ENCODE results near the gene CDH13. TPM values are rescaled to one million over a fixed set of nuclear protein-coding genes. Genes with fewer than 3 reads are reported as not detected.

CDH13 gene
- total RNA-seq, 2 donors from 2014 or later: not detected

GRCh38 chr16:83589576-83589975, 962.8 kb downstream of the CDH13 start:
- Mint-ChIP-seq H3K4me1 (ENCODE audit: low read depth) (no peaks in the 10 kb centered on the region), H3K36me3 (ENCODE audit: insufficient read depth in 2 of 2) (no peaks in the 10 kb centered on the region), H3K4me3 (no peak overlapping the region), H3K27ac (no peak overlapping the region), H3K27me3 (ENCODE audit: low read depth) (no peaks in the 10 kb centered on the region), H3K9me3 (peaks cover 0 to 2% of the 10 kb centered on the region in 2 donors)
- no peak for DNase-seq
- no peak for ATAC-seq (replicated peaks in 1 of 2)

GRCh38 chr16:83592778-83593177, 966.0 kb downstream of the CDH13 start:
- Mint-ChIP-seq H3K27me3 (ENCODE audit: low read depth) (no peaks in the 10 kb centered on the region), H3K4me1 (ENCODE audit: low read depth) (no peaks in the 10 kb centered on the region), H3K27ac (no peak overlapping the region), H3K4me3 (no peak overlapping the region), H3K9me3 (peaks cover 0 to 2% of the 10 kb centered on the region in 2 donors), H3K36me3 (ENCODE audit: insufficient read depth in 2 of 2) (no peaks in the 10 kb centered on the region)
- ATAC-seq (replicated peaks in 1 of 2) (no peak), DNase-seq (no peak)

- H3K27me3 Mint-ChIP-seq (ENCODE audit: low read depth): no peaks in the 10 kb centered on the region
- ATAC-seq (replicated peaks in 1 of 2): no peak
- no peak overlapping the region for H3K4me3 Mint-ChIP-seq
- no peaks in the 10 kb centered on the region for H3K36me3 Mint-ChIP-seq (ENCODE audit: insufficient read depth in 2 of 2)
- H3K4me1 Mint-ChIP-seq (ENCODE audit: low read depth): no peaks in the 10 kb centered on the region
- no peak overlapping the region for H3K27ac Mint-ChIP-seq
- H3K9me3 Mint-ChIP-seq: no peaks in the 10 kb centered on the region
- DNase-seq: no peak
Observed at GRCh38 chr16:83599789-83600462, 973.2 kb downstream of the CDH13 start.

- ATAC-seq (replicated peaks in 1 of 2): no peak
- Mint-ChIP-seq H3K36me3 (ENCODE audit: insufficient read depth in 2 of 2) (no peaks in the 10 kb centered on the region), H3K27ac (no peak overlapping the region), H3K27me3 (ENCODE audit: low read depth) (no peaks in the 10 kb centered on the region), H3K4me1 (ENCODE audit: low read depth) (no peaks in the 10 kb centered on the region), H3K9me3 (no peaks in the 10 kb centered on the region), H3K4me3 (no peak overlapping the region)
- no peak for DNase-seq
Observed at GRCh38 chr16:83602761-83603722, 976.3 kb downstream of the CDH13 start.

GRCh38 chr16:83603723-83604570, 977.2 kb downstream of the CDH13 start:
- no peak for ATAC-seq (replicated peaks in 1 of 2)
- no peaks in the 10 kb centered on the region for H3K27me3 Mint-ChIP-seq (ENCODE audit: low read depth)
- no peaks in the 10 kb centered on the region for H3K36me3 Mint-ChIP-seq (ENCODE audit: insufficient read depth in 2 of 2)
- no peak for DNase-seq
- no peak overlapping the region for H3K27ac Mint-ChIP-seq
- no peak overlapping the region for H3K4me3 Mint-ChIP-seq
- H3K9me3 Mint-ChIP-seq: no peaks in the 10 kb centered on the region
- H3K4me1 Mint-ChIP-seq (ENCODE audit: low read depth): no peaks in the 10 kb centered on the region

GRCh38 chr16:83606486-83607030, 979.8 kb downstream of the CDH13 start:
- Mint-ChIP-seq H3K27ac (no peak overlapping the region), H3K4me1 (ENCODE audit: low read depth) (no peaks in the 10 kb centered on the region), H3K27me3 (ENCODE audit: low read depth) (no peaks in the 10 kb centered on the region), H3K9me3 (peaks cover 0 to 2% of the 10 kb centered on the region in 2 donors), H3K36me3 (ENCODE audit: insufficient read depth in 2 of 2) (no peaks in the 10 kb centered on the region), H3K4me3 (no peak overlapping the region)
- ATAC-seq (replicated peaks in 1 of 2) (no peak), DNase-seq (no peak)

GRCh38 chr16:83609178-83609577, 982.4 kb downstream of the CDH13 start:
- Mint-ChIP-seq H3K4me3 (no peak overlapping the region), H3K36me3 (ENCODE audit: insufficient read depth in 2 of 2) (no peaks in the 10 kb centered on the region)

GRCh38 chr16:83615141-83615952, 988.6 kb downstream of the CDH13 start:
- Mint-ChIP-seq H3K4me1 (ENCODE audit: low read depth) (no peaks in the 10 kb centered on the region), H3K27ac (no peak overlapping the region), H3K36me3 (ENCODE audit: insufficient read depth in 2 of 2) (no peaks in the 10 kb centered on the region), H3K27me3 (ENCODE audit: low read depth) (no peaks in the 10 kb centered on the region), H3K9me3 (peaks cover 0 to 2% of the 10 kb centered on the region in 2 donors), H3K4me3 (no peak overlapping the region)
- no peak for DNase-seq
- no peak for ATAC-seq (replicated peaks in 1 of 2)

More at GRCh38 chr16:83609178-83609577, 982.4 kb downstream of the CDH13 start:
- Mint-ChIP-seq H3K9me3 (peaks cover 0 to 2% of the 10 kb centered on the region in 2 donors), H3K27ac (no peak overlapping the region), H3K27me3 (ENCODE audit: low read depth) (no peaks in the 10 kb centered on the region), H3K4me1 (ENCODE audit: low read depth) (no peaks in the 10 kb centered on the region)
- DNase-seq: no peak
- ATAC-seq (replicated peaks in 1 of 2): no peak

- DNase-seq: no peak
- Mint-ChIP-seq H3K27ac (no peak overlapping the region), H3K4me1 (ENCODE audit: low read depth) (no peaks in the 10 kb centered on the region), H3K36me3 (ENCODE audit: insufficient read depth in 2 of 2) (no peaks in the 10 kb centered on the region), H3K9me3 (peaks cover 0 to 2% of the 10 kb centered on the region in 2 donors), H3K27me3 (ENCODE audit: low read depth) (no peaks in the 10 kb centered on the region), H3K4me3 (no peak overlapping the region)
- no peak for ATAC-seq (replicated peaks in 1 of 2)
Observed at GRCh38 chr16:83615953-83616350, 989.2 kb downstream of the CDH13 start.

- no peaks in the 10 kb centered on the region for H3K27me3 Mint-ChIP-seq (ENCODE audit: low read depth)
- ATAC-seq (replicated peaks in 1 of 2) (no peak), DNase-seq (no peak)
- no peak overlapping the region for H3K27ac Mint-ChIP-seq
- H3K36me3 Mint-ChIP-seq (ENCODE audit: insufficient read depth in 2 of 2): no peaks in the 10 kb centered on the region
- no peaks in the 10 kb centered on the region for H3K4me1 Mint-ChIP-seq (ENCODE audit: low read depth)
- H3K9me3 Mint-ChIP-seq: no peaks in the 10 kb centered on the region
- no peak overlapping the region for H3K4me3 Mint-ChIP-seq
Observed at GRCh38 chr16:83619381-83620150, 992.8 kb downstream of the CDH13 start.

GRCh38 chr16:83622010-83622409, 995.2 kb downstream of the CDH13 start:
- ATAC-seq (replicated peaks in 1 of 2): no peak
- no peaks in the 10 kb centered on the region for H3K27me3 Mint-ChIP-seq (ENCODE audit: low read depth)
- H3K36me3 Mint-ChIP-seq (ENCODE audit: insufficient read depth in 2 of 2): no peaks in the 10 kb centered on the region
- no peaks in the 10 kb centered on the region for H3K9me3 Mint-ChIP-seq
- no peak overlapping the region for H3K4me3 Mint-ChIP-seq
- DNase-seq: no peak
- H3K27ac Mint-ChIP-seq: no peak overlapping the region
- no peaks in the 10 kb centered on the region for H3K4me1 Mint-ChIP-seq (ENCODE audit: low read depth)

Data from activated T-cell treated with anti-CD3 and anti-CD28 coated beads, Interleukin-2, amount 50 U/mL, for 72 hours (primary cell).